Neutrophil (primary cell): ENCODE results near the gene IRF2BPL.

Experiments used
- H3K27ac ChIP-seq: fragments of 200-600 bp; sonication (generic); 2 replicates; pipeline ENCODE4 v1.5.1; 2016; ENCODE audit warnings: mild to moderate bottlenecking, moderate library complexity
- H3K27me3 ChIP-seq: fragments of 200-600 bp; sonication (generic); 2 replicates; pipeline ENCODE4 v1.6.0; 2016; ENCODE audit warnings: mild to moderate bottlenecking
- H3K36me3 ChIP-seq: fragments of 200-600 bp; sonication (generic); 2 replicates; pipeline ENCODE4 v1.5.1; 2017
- H3K4me1 ChIP-seq, 2 experiments: fragments of 200-600 bp in 1 of 2; sonication (generic) in 1 of 2; 1 replicate in 1 of 2; 2 replicates in 1 of 2; pipeline versions ENCODE4 v1.5.1 to v1.6.1; 2013 to 2016; ENCODE audit warnings: low read depth in 1 of 2, low read length in 1 of 2, mild to moderate bottlenecking in 1 of 2, moderate library complexity in 1 of 2; ENCODE audit not compliant: control insufficient read depth in 1 of 2, insufficient read depth in 1 of 2
- H3K4me3 ChIP-seq, 2 experiments: fragments of 200-600 bp in 1 of 2; sonication (generic) in 1 of 2; 1 replicate in 1 of 2; 2 replicates in 1 of 2; pipeline ENCODE4 v1.5.1; 2013 to 2016; ENCODE audit warnings: low read depth in 1 of 2, low read length in 1 of 2, mild to moderate bottlenecking in 1 of 2, moderate library complexity in 1 of 2
- H3K9me3 ChIP-seq: fragments of 200-600 bp; sonication (generic); 2 replicates; pipeline ENCODE4 v1.5.1; 2016
- TF ChIP-seq, protein P1 (sequence below): fragments of 200-600 bp; sonication (generic); IDR thresholded peaks from 2 replicates; pipeline ENCODE4 v1.5.1; 2016; ENCODE audit warnings: antibody characterized with exemption

The IRF2BPL gene

GRCh38 chr14:77069551-77069950 is 41.0 kb upstream of the IRF2BPL start:
- no peaks in the 10 kb centered on the region for H3K9me3 ChIP-seq
- peaks cover 23 to 33% of the 10 kb centered on the region in 2 experiments for H3K4me1 ChIP-seq
- H3K4me3 ChIP-seq = no peak overlapping the region
- TF ChIP-seq, protein P1, sequence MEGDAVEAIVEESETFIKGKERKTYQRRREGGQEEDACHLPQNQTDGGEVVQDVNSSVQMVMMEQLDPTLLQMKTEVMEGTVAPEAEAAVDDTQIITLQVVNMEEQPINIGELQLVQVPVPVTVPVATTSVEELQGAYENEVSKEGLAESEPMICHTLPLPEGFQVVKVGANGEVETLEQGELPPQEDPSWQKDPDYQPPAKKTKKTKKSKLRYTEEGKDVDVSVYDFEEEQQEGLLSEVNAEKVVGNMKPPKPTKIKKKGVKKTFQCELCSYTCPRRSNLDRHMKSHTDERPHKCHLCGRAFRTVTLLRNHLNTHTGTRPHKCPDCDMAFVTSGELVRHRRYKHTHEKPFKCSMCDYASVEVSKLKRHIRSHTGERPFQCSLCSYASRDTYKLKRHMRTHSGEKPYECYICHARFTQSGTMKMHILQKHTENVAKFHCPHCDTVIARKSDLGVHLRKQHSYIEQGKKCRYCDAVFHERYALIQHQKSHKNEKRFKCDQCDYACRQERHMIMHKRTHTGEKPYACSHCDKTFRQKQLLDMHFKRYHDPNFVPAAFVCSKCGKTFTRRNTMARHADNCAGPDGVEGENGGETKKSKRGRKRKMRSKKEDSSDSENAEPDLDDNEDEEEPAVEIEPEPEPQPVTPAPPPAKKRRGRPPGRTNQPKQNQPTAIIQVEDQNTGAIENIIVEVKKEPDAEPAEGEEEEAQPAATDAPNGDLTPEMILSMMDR = no peak
- H3K27me3 ChIP-seq = peaks cover 8% of the 10 kb centered on the region
- H3K27ac ChIP-seq = no peak overlapping the region
- no peaks in the 10 kb centered on the region for H3K36me3 ChIP-seq

DNA sequence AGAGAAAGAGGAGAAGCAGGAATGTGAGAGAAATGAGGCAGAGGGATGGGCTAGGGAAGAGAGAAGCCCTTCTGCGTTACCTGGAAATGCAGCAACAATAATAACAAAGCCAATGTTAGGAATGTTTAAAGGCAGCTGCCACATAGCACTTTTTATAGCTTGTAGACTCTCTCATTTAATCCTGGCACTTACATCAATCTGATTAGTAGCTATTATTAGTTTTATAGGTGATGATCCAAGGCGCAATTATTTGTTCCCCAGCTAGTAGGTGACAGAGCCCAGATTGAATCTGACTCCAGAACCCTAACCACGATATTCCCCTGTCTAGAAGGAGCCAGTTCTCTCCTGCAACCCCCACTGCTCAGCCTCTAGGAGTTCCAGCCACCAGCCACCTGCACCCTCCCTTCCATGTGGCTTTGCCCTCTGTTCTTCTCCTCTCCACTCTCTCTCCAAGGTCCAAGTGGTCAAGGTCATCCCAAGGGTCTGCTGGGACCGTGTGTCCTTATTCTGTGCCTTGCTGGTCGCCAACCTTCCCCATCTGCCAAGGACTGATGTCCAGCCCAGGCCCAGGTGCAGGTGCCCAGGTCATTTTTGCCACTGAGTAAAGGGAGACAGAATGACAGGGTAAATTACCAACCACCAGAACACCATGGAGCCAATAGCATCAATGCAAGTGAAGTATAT is 40.2 kb upstream of the IRF2BPL start:
- H3K4me3 ChIP-seq = no peak overlapping the region
- peaks cover 23 to 25% of the 10 kb centered on the region in 2 experiments for H3K4me1 ChIP-seq
- H3K27me3 ChIP-seq = peaks cover 8% of the 10 kb centered on the region
- no peaks in the 10 kb centered on the region for H3K36me3 ChIP-seq
- H3K9me3 ChIP-seq = no peaks in the 10 kb centered on the region
- TF ChIP-seq, protein P1 = no peak
- H3K27ac ChIP-seq = no peak overlapping the region

DNA sequence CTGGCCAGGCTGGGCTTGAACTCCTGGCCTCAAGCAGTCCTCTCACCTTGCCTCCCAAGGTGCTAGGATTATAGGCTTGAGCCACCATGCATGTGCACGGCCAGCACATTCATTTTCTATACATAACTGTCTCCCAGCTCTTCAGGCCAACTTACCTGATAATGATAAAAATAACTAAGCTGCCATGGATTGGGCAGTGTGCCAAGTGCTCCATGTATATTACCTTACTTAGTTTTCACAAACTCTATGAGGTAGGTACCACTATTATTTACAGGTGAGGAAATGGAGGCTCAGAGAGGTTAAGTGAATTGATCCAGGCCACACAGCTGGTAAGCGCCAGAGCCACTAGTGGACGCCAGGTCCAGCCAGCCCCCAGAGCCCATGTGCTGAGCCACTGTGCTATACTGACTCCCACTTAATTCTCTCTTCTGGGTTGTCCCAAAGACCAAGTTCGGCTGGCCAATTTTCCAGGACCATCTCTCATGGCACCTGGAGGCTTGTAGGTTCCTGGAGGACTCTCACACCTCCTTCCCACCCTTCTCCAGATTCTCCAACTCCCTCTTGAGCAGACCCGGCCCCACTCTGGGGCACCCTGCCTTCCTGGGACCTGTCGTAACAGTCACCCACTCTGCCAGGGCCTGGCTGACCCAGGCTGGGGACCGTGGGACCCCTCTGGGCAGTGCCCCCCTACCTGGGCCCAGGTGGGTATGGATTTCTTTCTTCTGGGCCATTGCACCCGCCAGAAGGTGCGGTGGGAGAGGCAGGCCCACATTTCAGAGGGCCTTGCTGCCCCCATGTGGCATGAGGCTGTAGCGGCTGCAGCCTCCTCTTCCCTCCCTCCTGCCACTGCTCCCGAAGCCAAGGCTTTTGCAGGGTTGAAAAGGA is 39.4 kb upstream of the IRF2BPL start:
- Histone ChIP-seq H3K9me3 (no peaks in the 10 kb centered on the region), H3K4me1 (peaks cover 23 to 25% of the 10 kb centered on the region in 2 experiments), H3K27me3 (peaks cover 8% of the 10 kb centered on the region), H3K27ac (no peak overlapping the region), H3K36me3 (no peaks in the 10 kb centered on the region), H3K4me3 (no peak overlapping the region)
- TF ChIP-seq, protein P1 = peak; percentile 62

DNA sequence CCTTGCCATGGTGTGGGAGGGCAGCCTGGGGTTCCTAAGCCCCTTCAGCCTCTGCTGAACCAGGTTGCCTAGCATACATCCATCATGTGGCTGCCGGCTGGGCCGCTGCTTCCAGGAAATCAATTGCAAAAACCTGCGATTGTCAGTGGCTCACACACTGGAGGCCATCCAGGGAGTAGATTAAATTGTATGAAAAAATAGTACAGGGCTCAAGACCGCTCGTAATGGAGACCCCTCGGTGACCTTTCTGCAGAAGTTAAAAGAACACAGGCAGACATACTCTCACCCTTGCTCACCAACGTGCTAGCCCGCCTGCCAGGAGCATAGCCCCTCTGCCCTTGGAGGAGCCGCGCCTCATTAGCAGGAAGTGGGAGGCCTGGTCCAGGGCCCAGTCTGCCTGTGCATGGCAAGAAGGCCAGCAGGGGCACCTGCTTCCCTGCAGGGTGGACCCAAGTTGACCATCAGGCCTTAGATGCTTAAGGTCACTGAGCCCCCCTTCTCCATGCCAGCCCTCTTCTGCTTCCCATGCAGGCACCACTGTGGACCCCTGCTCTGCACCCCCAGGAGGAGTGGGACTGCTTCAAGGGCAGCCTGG is 38.2 kb upstream of the IRF2BPL start:
- Histone ChIP-seq H3K9me3 (no peaks in the 10 kb centered on the region), H3K4me3 (no peak overlapping the region), H3K27me3 (peaks cover 8% of the 10 kb centered on the region), H3K27ac (no peak overlapping the region), H3K4me1 (peaks cover 16 to 17% of the 10 kb centered on the region in 2 experiments), H3K36me3 (no peaks in the 10 kb centered on the region)
- TF ChIP-seq, protein P1 = no peak

- Histone ChIP-seq H3K4me1 (peaks cover 10 to 11% of the 10 kb centered on the region in 2 experiments), H3K9me3 (no peaks in the 10 kb centered on the region), H3K36me3 (no peaks in the 10 kb centered on the region), H3K4me3 (no peak overlapping the region), H3K27me3 (peaks cover 8% of the 10 kb centered on the region), H3K27ac (no peak overlapping the region)
- TF ChIP-seq, protein P1 = no peak
Measured at GRCh38 chr14:77065851-77066577, 37.5 kb upstream of the IRF2BPL start.
